NCI-H1694 (cell line): ENCODE measurements around the gene LRIT2.
"Not testable (repeated sequence)": the region's sequence is repeated elsewhere in the genome, so short reads cannot be mapped to it uniquely, and the experiment has no call there.

Experiments used
- DNase-seq: peaks from one replicate; lab custom pipeline; 2025; lab: John Stamatoyannopoulos, UW

LRIT2 gene

DNA sequence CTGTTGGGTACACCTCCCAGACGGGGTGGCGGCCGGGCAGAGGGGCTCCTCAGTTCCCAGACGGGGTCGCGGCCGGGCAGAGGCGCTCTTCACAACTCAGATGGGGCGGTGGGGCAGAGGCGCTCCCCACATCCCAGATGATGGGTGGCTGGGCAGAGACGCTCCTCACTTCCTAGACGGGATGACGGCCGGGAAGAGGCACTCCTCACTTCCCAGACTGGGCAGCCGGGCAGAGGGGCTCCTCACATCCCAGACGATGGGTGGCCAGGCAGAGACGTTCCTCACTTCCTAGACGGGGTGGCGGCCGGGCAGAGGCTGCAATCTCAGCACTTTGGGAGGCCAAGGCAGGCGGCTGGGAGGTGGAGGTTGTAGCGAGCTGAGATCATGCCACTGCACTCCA lies 45.0 kb downstream of the LRIT2 start:
- not testable (repeated sequence) for DNase-seq

DNA sequence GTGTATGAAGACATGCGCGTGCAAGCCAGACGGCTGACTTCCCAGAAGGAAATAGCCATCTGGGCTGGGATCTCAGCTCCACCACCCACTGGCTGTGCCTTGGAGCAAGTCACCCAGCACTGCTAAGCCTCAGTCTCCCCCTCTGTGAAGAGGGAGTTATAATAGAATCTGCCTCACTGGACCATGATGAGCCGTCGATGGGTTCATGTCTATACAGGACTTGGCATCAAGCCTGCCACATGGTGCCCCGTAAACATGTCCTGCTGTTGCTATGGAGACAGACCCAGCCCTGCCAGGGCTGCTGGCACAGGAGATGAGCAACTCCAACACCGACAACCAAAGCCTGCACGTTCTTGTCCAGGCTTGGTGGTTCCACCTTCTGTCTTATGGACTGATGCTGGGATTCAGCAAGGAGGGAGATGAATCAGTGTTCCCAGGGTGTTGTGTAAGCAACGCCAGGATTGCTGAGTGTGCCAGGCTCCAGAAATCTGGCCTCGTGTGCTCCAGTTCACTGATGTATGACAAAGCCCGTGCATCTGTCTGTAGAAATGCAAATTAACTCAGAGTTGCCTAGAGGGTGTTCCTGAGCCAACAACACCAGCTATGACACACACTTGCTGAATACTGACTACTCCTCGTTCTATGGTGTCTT lies 46.2 kb downstream of the LRIT2 start:
- DNase-seq, result peak; percentile 93

DNA sequence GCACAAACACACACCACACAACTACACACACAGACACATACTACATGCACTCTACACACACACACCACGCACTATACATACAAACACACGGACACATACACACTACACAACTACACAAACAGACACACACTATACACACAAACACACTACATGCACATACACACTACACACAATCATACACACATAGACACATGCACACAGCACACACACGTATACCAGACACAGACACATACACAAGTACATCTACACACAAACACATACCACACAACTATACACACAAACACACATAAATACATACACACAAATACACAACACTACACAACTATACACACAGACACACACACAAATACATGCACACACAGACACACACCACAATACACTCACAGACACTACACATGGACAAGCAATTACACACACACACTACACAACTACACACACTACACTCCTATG lies 47.2 kb downstream of the LRIT2 start:
- DNase-seq, result no peak

DNA sequence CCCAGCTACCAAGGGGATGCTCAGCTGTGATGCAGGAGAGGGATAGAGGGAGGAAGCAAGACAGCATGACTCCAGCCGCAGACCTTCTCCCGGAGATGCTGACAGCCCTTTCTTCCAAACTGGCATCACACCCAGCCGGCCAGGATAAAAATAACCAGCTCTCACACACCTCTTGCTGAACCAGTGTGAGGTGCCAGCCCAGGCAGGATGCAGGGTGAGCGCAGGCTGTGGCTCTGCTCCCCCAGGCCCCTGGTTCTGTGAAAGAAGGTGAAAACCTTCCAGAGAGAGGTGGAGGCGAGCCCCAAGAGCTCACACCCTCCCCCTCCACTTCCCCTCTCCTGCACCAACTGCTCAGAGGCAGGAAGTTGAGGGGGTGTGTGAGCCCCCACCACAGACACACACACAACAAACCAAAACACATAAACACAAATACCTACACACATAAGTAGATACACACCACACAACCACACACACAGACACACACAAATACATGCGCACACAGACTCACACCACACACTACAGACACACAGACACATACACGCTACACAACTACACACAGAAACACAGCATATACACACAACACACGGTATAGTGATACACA lies 47.7 kb downstream of the LRIT2 start:
- DNase-seq, result no peak

DNA sequence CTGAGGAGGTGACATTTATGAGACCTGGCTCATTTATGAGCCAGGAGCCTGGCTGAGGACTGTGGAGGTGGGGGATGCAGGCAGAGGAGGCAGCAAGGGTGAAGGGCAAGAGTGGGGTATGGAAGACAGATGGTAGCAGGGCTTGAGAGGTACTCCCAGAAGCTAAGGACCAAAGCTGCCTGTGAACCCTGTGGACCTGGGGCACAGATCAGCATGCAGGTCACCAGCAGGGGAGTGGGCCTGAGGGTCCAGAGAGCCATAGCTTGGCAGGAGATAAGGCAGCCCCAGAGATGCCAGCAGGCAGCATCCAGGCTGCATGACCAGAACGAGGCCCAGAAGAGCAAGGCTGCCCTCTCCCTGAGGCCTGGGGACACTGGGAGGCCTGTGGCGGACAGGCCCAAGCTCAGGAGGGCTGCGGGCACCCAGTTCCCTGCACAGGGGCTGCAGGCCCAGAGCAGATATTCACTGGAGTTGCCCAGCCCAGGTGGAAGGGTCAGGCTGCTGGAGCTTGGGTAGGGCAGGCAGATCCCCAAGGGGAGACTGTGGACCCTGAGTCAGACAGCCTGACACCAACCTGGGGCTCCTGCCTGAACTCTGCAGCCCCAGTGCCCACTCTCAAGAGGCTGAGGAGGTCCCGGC lies 48.4 kb downstream of the LRIT2 start:
- DNase-seq, result no peak

DNA sequence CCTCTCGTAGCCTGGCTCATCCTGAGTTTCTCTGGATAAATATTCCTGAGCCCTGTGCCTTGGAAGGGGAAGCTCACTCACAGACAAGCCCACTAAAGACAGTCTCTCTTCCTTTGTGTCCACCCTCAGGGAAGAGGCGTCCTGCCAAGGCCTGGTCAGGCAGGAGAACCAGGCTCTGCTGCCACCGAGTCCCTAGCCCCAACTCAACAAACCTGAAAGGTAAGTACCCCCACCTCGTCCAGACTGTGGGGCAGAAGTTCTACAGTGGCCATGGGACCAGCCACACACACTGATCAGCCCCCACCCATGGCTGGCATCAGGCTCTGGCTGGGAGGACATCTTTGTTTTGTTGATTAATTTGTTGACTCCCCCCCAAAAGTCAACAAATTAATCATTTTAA lies 49.0 kb downstream of the LRIT2 start:
- DNase-seq, result no peak

DNA sequence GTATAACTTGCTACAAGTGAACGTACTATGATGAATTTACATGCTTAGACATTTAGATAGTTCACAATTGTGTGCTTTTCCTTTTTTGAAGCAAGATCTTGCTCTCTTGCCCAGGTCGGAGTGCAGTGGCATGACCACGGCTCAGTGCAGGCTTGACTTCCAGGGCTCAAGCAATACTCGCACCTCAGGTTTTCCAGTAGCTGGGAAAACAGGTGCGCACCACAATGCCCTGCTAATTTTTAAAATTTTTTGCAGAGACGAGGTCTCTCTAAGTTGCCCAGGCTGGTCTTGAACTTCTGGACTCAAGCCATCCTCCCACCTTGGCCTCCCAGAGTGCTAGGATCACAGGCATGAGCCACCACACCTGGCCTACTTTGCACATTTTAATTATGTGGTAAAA lies 49.9 kb downstream of the LRIT2 start:
- DNase-seq, result no peak

DNA sequence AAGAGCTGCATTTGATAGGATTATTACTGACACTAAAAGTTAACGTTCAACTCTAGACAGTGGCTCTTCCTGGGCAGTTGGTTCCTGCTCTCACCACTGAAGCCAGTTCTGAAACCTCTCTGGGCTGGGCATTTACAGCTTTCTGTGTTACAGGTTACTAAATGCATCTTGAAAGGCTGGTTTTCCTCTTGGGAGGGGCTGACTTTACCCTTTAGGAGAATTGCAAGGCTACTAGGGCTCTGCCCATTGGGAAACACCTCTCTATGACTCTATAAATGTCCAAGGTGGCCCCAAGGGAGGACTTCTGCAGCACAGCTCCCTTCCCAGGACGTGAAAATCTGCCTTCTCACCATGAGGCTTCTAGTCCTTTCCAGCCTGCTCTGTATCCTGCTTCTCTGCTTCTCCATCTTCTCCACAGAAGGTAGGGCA lies 51.8 kb downstream of the LRIT2 start, which contains the start of gene GPR15LG:
Gene GPR15LG (plus strand): TSS at position 301 of the 429 bp plus-strand sequence. CDS start 51 bp downstream, at position 352.
- DNase-seq, result no peak

DNA sequence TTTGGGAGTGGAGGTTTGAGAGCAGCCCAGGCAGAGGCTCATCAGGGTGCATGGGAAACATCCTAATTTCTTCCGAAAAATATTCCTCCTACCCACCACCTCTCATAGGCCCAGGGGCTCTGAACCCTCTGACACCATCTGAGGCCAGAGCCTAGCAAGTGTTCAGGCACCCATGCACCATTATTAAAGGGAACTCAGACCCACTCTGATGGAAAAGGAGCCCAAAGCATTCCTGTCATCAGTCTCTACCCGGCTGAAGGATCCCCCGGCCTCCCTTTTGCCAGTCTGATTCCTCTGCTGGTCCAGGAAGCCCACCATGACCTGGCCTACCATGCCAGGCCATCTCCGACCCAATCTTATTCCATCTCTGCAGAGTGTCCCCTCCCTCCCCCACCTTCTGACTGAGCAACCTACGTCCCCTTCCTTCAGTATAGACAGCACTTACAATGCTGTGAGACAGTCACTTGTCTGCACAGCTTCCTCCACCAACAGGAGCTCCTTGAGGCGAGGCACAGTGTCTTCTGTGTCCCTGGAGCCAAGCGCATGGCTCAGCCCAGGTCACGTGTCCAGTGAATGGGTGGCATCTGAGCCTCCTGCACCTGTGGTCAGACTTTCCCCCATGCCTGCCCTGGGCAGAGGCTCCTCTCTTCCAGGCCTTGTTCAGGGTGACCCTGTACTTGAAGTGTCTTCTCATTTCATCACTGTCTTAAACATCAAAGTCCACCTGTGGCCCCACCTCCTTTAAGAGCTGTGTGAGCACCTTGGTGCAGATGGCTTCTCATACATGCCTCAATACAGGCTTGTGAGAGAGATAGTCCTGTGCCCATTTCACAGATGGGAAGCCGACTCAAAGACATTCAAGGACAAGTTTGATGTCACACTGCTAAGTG lies 52.6 kb downstream of the LRIT2 start:
- no peak for DNase-seq

DNA sequence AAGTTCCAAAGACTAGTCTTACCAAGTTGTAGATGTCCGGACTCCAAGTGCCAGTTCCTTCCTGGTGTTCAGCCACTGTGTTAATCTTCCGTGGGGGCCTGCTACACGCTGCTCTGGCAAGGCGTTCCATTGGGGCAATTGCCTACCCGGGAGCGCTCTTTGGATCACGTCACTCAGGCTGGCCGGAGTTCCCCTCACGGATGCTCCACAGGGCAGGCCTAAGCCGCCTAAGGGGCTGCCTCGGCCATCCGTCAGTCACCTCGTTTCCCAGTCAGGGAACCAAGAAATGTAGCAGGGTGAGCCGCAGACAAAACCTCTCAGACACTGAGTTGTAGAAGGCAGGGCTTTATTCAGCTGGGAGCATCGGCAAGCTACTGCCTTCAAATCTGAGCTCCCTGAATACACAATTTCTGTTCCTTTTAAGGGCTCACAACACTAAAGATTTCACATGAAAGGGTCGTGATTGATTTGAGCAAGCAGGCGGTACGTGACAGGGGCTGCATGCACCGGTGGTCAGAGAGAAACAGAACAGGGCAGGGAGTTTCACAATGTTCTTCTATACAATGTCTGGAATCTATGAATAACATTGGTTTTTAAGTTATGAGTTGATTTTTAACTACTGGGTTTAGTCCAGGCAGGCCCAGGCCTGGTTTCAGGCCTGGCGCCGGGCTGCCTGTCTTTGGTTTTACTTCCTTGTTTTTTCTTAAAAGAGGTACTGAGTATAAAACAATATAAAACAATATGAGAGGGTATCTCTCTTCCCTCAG lies 53.5 kb downstream of the LRIT2 start:
- not testable (repeated sequence) for DNase-seq

DNA sequence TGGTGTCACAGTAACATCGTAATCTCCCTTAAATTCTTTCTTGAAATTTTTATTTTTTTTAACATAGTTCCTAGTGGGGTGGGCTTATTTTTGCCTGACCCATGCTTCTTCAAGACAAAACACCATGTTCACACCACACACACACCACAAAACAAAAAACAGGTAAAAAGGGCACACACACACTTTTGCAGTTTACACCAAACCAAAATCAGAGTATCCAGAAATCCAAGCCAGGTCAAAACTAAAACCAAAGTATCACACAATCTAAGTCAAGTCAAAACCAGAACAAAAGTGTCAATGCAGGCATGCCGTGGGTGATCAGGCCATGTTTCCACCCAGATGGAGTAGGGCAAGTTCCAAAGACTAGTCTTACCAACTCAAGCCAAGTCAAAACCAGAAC lies 54.1 kb downstream of the LRIT2 start:
- DNase-seq, result not testable (repeated sequence)
